Dendritic cell treated with granulocyte-macrophage colony-stimulating factor and Interleukin-4, amounts not matched to agents 40 ng/mL and 50 ng/mL, for 4 days (primary cell): ENCODE data around the gene U2AF2.
A peak's percentile ranks its signal among the peaks of the same experiment; 100 is the strongest.

ENCODE experiments used
- H3K27ac Mint-ChIP-seq: one replicate; pipeline ENCODE4 v1.8.0; 2022; ENCODE audit warnings: mild to moderate bottlenecking, mixed read lengths
- H3K27me3 Mint-ChIP-seq: one replicate; pipeline ENCODE4 v1.8.0; 2022; ENCODE audit warnings: mild to moderate bottlenecking, mixed read lengths
- H3K36me3 Mint-ChIP-seq: one replicate; pipeline ENCODE4 v1.8.0; 2022; ENCODE audit warnings: low read depth, mixed read lengths
- H3K4me1 Mint-ChIP-seq: one replicate; pipeline ENCODE4 v1.8.0; 2022; ENCODE audit warnings: low read depth, mixed read lengths
- H3K4me3 Mint-ChIP-seq: one replicate; pipeline ENCODE4 v1.8.0; 2022; ENCODE audit warnings: mild to moderate bottlenecking, moderate library complexity, mixed read lengths
- H3K9me3 Mint-ChIP-seq: one replicate; pipeline ENCODE4 v1.8.0; 2022; ENCODE audit warnings: mixed read lengths
- intact Hi-C: fragments of 100-400 bp; cut with micrococcal nuclease; formaldehyde crosslinking; loops from one replicate; pipeline ENCODE4 v1.15.0; 2022

The U2AF2 gene

DNA sequence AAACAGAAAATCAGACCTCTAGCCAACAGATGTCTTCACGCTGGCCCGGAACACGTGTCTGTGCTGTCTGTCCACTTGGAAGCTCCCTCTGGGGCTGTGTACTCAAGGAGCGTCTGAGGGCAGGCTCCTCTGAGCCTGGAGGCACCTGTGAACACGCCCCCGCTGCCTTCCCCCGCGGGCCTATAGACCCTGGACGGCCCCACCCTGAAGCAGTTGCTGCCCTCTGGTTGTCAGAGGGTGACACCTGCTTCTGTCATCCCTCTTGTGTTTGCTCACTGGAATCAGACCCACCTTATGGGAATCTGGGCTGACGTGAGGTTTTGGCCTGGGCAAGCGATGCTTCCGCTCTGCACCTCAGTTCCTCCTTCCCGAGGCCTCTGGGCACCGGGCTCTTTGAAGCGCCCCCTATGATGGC lies 39.4 kb downstream of the U2AF2 start:
- no peak overlapping the region for H3K4me3 Mint-ChIP-seq
- H3K27ac Mint-ChIP-seq, result no peak overlapping the region
- peaks cover 2% of the 10 kb centered on the region for H3K4me1 Mint-ChIP-seq
- intact Hi-C loops, result no loop called here
- no peaks in the 10 kb centered on the region for H3K9me3 Mint-ChIP-seq
- H3K27me3 Mint-ChIP-seq, result no peaks in the 10 kb centered on the region
- H3K36me3 Mint-ChIP-seq, result peaks cover 100% of the 10 kb centered on the region

DNA sequence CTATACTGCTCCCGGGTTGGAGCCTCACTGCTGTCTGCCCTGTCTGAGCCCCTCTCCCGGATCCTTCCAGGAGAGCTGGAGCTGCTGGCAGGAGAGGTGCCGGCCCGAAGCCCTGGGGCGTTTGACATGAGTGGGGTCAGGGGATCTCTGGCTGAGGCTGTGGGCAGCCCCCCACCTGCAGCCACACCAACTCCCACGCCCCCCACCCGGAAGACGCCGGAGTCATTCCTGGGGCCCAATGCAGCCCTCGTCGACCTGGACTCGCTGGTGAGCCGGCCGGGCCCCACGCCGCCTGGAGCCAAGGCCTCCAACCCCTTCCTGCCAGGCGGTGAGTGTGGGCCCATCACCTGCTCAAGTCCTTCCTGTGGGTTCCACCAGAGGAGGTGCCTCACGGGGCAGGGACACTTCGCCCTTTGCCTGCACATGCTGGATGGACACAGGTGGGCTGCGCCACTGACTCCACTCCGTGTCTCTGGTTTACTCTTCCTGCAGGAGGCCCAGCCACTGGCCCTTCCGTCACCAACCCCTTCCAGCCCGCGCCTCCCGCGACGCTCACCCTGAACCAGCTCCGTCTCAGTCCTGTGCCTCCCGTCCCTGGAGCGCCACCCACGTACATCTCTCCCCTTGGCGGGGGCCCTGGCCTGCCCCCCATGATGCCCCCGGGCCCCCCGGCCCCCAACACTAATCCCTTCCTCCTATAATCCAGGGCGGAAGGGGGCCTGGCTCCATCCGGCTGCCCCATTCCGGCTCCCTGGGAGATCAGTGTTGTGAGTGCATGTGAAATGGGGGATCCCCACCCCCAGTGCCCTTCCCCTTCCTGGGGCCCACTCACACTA lies 40.0 kb downstream of the U2AF2 start:
- Mint-ChIP-seq H3K27ac (no peak overlapping the region), H3K36me3 (peaks cover 100% of the 10 kb centered on the region), H3K4me1 (no peaks in the 10 kb centered on the region), H3K4me3 (no peak overlapping the region), H3K9me3 (no peaks in the 10 kb centered on the region), H3K27me3 (no peaks in the 10 kb centered on the region)
- intact Hi-C loops, result no loop called here

DNA sequence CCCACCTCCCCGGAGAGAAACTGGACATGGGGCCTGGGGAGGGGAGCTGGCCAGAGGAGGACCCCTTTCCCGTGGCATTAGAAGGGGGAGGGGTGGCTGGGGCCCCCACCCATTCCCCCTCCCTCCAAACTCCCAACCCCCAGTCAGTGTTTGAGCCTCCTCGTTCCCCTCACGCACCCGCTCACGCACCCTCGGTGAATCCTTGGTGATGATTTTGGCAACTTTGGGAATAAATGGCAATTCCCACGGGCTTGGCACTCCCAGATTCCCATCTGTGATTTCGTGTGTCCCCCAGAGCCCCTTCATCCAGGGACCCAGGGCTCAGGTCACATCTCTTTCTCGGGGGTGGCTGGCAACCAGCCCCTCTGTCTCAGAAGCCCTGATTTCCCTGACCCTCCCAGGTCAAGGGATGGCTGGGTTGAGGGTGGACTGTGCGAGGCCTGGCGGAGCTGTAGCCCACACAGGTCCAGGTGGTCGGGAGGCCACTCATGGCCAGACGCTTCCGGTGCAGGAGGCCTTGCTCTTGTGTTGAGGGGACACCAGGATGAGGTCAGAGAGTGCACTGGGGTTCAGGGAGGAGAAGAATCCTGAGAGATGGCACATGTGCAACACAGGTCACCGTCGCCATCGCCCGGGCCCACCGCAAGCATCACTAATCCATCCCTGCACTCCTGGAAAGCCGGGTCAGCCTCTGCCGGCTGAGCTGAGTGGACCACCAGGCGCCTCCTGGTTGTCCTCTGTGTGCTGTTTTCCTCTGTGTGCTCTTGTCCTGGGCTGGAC lies 40.9 kb downstream of the U2AF2 start:
- Mint-ChIP-seq H3K4me3 (no peak overlapping the region), H3K27ac (peak overlapping the region; percentile 31), H3K9me3 (no peaks in the 10 kb centered on the region), H3K36me3 (peaks cover 100% of the 10 kb centered on the region), H3K4me1 (no peaks in the 10 kb centered on the region), H3K27me3 (no peaks in the 10 kb centered on the region)
- intact Hi-C loops, result no loop called here

DNA sequence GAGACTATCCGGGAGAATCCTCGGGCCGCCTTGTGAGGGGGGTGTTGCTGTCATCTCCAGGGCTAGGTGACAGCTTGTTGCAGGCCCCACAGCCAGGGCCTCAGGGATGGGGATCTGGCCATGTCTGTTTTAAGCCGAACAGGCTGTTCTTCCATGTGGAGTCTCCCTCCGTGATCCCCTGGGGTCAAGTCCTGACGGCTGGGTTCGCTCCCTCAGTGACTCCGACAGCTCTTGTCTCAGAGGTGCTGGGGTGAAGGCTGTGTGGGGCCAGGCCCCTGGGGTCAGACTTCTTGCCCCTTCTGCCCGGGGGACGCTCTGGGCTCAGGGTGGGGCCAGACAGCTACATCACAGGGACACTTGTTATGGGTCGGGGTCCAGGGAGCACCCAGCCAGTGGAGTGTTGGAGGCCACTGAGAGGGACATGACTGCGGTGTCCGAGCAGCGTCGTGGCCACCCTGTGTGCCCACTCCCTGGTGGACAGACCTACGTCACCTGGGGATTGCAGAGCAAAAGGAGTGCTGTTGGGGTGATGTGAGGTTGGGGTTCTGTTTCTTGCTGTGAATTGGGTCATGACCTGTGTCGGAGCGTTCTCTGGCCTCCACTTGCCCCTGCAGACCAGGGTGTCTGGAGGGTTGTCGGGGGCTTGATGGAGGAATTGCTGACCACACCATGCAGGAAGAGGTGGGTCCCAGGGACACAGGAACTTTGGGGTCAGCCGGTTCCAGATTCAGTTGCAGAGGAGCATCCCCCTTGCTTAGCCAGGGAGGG lies 41.6 kb downstream of the U2AF2 start:
- Mint-ChIP-seq H3K9me3 (no peaks in the 10 kb centered on the region), H3K27ac (peak overlapping the region; percentile 31), H3K36me3 (peaks cover 99% of the 10 kb centered on the region), H3K4me1 (no peaks in the 10 kb centered on the region), H3K4me3 (no peak overlapping the region), H3K27me3 (no peaks in the 10 kb centered on the region)
- intact Hi-C loops, result no loop called here

DNA sequence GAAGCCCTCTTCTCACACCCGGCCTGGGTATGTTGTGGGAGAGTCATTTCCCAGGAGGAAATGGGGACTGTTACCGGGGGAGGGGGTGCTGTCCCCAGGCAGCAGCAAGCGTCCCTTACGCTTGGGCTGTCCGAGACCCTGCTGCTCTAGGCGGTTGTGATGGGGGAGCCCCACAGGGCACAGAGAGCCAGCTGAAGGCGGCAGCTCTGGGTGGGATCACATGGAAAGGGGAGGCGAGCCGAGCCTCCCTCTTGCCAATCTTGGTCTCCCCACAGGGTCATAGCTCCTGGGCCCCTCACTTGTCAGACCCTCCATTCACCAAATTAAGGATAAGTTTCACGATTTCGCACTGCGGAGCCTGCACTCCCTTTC lies 42.2 kb downstream of the U2AF2 start:
- H3K4me1 Mint-ChIP-seq, result no peaks in the 10 kb centered on the region
- peaks cover 99% of the 10 kb centered on the region for H3K36me3 Mint-ChIP-seq
- peak overlapping the region; percentile 31 for H3K27ac Mint-ChIP-seq
- no peaks in the 10 kb centered on the region for H3K9me3 Mint-ChIP-seq
- no peak overlapping the region for H3K4me3 Mint-ChIP-seq
- intact Hi-C loops, result no loop called here
- H3K27me3 Mint-ChIP-seq, result no peaks in the 10 kb centered on the region

DNA sequence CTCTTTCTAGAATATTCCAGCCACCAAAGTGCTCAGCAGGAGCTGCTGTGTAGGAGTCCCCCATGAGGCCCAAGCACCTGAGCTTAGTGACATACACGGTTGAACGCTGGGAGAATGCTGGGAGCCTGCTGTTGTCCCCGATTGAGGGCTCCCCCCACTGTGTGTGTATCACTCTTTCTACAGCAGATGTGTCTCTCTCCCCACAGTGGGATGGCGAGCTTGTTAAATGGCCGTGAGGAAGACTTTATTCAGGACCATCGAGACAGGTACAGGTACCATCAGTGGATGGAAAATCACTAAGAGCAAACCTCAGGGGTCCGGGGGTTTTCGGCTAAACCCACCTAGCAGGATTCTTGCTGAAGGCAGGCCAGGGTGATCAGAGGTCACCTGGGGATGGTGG lies 42.9 kb downstream of the U2AF2 start:
- H3K27ac Mint-ChIP-seq, result peak overlapping the region; percentile 52
- H3K4me1 Mint-ChIP-seq, result no peaks in the 10 kb centered on the region
- no peaks in the 10 kb centered on the region for H3K27me3 Mint-ChIP-seq
- H3K4me3 Mint-ChIP-seq, result no peak overlapping the region
- H3K9me3 Mint-ChIP-seq, result no peaks in the 10 kb centered on the region
- peaks cover 99% of the 10 kb centered on the region for H3K36me3 Mint-ChIP-seq
- intact Hi-C loops, result no loop called here

DNA sequence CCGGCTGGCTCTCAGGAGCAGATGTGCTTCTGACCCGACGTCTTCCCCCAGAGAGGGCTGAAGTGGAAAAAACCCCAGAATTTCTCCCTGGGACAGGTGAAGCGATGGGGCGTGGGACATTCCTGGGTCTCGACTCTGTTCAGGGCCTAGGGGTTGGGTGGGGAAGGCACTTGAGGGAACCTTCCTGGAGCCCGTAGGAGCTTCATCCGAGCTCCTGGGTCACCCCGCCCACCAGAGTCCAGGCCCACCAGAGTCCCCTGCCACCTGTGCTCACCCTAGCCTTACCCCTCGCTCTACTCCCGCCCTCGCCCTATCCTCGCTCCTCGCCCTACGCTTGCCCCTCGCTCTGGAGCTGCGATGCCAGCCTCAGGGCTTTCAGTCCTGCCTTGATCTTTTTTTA lies 43.4 kb downstream of the U2AF2 start:
- H3K27ac Mint-ChIP-seq, result no peak overlapping the region
- H3K36me3 Mint-ChIP-seq, result peaks cover 99% of the 10 kb centered on the region
- intact Hi-C loops, result no loop called here
- no peaks in the 10 kb centered on the region for H3K4me1 Mint-ChIP-seq
- no peaks in the 10 kb centered on the region for H3K27me3 Mint-ChIP-seq
- no peak overlapping the region for H3K4me3 Mint-ChIP-seq
- peaks cover 3% of the 10 kb centered on the region for H3K9me3 Mint-ChIP-seq

DNA sequence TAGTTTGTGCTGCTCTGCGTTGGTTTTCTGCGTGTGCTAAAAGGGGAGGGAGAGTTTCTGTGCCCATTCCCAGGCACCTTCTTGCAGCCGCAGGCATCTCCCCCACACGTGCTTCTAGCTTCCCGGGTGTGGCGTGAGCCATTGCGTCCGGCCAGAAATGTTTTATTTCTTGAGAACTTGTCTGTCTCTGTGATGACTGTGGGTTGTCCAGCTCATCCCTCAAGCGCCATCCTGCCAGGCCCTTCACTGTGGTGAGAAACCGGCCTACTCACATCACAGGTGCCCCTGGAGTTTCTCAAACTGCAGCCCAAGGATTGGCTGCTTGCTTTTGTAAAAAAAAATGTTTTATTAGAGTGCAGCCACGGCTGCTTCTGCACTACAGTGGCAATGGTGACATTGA lies 44.4 kb downstream of the U2AF2 start:
- H3K27ac Mint-ChIP-seq, result no peak overlapping the region
- no peaks in the 10 kb centered on the region for H3K27me3 Mint-ChIP-seq
- peaks cover 99% of the 10 kb centered on the region for H3K36me3 Mint-ChIP-seq
- H3K9me3 Mint-ChIP-seq, result peaks cover 12% of the 10 kb centered on the region
- H3K4me3 Mint-ChIP-seq, result no peak overlapping the region
- H3K4me1 Mint-ChIP-seq, result no peaks in the 10 kb centered on the region
- intact Hi-C loops, result no loop called here

DNA sequence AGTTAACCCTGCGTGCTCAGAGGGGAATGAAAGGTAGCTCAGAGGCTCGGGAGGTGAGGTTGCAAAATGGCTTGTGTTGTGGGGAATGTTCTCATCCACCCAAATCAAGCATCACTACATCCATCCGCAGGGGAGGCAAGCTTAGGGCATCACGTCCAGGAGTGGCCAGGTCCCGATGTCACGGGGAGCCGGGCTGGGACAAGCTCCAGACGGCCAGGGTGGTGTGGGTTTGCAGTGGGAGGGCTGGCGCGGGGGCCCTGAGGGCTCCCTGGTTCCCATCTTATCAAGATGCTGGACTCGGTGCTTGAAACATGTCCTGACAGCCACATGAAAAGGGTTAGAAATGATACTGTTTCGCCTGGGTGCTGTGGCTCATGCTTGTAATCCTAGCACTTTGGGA lies 46.0 kb downstream of the U2AF2 start:
- intact Hi-C loops, result loop anchor here (10.0 kb wide), 1 partner anchor 104 kb away; no protein-coding TSS in a partner anchor
- H3K36me3 Mint-ChIP-seq, result peaks cover 90% of the 10 kb centered on the region
- H3K4me3 Mint-ChIP-seq, result no peak overlapping the region
- peaks cover 12% of the 10 kb centered on the region for H3K9me3 Mint-ChIP-seq
- no peaks in the 10 kb centered on the region for H3K4me1 Mint-ChIP-seq
- no peak overlapping the region for H3K27ac Mint-ChIP-seq
- no peaks in the 10 kb centered on the region for H3K27me3 Mint-ChIP-seq

DNA sequence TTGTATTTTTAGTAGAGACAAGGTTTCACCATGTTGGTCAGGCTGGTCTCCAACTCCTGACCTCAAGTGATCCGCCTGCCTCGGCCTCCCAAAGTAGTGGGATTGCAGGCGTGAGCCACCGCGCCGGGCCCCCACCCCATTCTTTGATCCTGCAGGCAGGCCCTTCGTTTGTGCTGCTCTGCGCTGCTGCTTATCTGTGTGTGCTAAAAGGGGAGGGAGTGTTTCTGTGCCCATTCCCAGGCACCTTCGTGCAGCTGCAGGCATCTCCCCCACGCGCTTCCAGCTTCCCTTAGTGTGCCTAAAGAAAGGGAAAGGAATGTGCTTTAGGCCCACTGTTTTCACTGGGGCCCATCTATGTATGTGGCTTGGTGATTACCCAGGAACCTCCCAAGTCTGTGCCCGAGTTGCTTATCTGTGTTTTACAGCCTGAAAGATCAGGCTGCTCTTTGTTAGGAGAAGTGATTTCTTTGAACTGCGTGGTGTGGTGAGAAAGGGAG lies 47.3 kb downstream of the U2AF2 start:
- intact Hi-C loops, result loop anchor here (10.0 kb wide), 1 partner anchor 103 kb away; no protein-coding TSS in a partner anchor
- Mint-ChIP-seq H3K4me1 (no peaks in the 10 kb centered on the region), H3K27ac (no peak overlapping the region), H3K27me3 (peaks cover 3% of the 10 kb centered on the region), H3K4me3 (no peak overlapping the region), H3K36me3 (peaks cover 77% of the 10 kb centered on the region), H3K9me3 (peaks cover 12% of the 10 kb centered on the region)

DNA sequence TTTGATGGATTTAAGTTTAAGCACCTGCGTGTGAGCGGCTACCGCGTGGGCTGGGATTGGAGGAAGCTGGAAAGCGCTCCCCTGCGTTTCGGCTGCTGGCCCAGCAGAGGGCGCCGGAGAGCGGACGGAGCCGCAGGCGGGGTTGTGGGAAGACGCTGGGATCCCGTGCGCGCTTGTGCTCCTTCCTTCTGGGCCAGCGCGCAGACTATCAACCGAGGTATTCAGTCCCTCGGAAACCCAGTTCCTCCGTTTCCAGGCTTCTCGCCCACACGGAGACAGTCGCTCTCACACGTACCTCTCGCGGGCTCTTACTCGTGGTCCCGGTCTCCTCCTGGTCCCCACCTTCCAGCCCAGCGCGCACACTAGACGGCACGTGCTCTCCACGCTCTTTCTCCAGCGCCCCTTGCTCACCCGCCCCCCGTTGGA lies 49.0 kb downstream of the U2AF2 start:
- no peak overlapping the region for H3K27ac Mint-ChIP-seq
- H3K27me3 Mint-ChIP-seq, result peaks cover 9% of the 10 kb centered on the region
- no peak overlapping the region for H3K4me3 Mint-ChIP-seq
- H3K36me3 Mint-ChIP-seq, result peaks cover 60% of the 10 kb centered on the region
- H3K9me3 Mint-ChIP-seq, result peaks cover 12% of the 10 kb centered on the region
- H3K4me1 Mint-ChIP-seq, result no peaks in the 10 kb centered on the region
- intact Hi-C loops, result loop anchor here (10.0 kb wide), 1 partner anchor 101 kb away; no protein-coding TSS in a partner anchor

DNA sequence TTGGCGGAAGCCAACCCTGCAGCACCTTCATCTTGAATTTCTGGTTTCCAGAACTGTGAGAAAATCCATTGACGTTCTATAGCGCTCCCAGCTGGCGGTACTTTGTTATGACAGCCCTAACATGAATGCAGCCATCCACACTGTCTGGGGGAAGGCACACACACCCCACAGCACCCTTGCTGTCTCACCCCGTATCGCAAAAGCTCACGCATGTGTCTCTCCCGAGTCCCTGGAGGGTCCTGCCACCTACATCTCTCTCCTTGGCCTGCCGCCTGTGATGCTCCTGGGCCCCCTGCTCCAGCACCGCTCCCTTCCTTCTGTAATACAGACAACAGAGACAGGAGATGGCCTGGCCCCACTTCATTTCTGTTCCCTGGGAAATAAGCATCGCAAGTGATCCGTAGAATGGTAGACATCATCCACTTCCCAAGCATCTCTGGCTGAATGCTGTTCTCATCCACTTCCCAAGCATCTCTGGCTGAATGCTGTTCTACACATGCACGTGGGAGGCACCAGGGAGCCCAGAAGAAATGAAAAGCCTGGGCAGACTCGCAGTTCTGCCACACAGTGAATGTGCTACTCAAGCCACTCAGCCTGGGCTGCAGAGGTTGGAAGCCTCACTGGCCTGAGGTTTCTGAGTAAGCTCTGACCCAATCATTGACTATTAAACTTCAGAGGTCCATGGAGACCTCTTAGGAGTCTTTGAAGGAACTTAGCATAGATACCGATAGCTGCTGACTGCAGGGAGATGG lies 49.8 kb downstream of the U2AF2 start:
- peaks cover 12% of the 10 kb centered on the region for H3K9me3 Mint-ChIP-seq
- H3K27ac Mint-ChIP-seq, result no peak overlapping the region
- H3K4me3 Mint-ChIP-seq, result no peak overlapping the region
- H3K36me3 Mint-ChIP-seq, result peaks cover 52% of the 10 kb centered on the region
- intact Hi-C loops, result loop anchor here (10.0 kb wide), 1 partner anchor 100 kb away; no protein-coding TSS in a partner anchor
- peaks cover 9% of the 10 kb centered on the region for H3K27me3 Mint-ChIP-seq
- H3K4me1 Mint-ChIP-seq, result no peaks in the 10 kb centered on the region

DNA sequence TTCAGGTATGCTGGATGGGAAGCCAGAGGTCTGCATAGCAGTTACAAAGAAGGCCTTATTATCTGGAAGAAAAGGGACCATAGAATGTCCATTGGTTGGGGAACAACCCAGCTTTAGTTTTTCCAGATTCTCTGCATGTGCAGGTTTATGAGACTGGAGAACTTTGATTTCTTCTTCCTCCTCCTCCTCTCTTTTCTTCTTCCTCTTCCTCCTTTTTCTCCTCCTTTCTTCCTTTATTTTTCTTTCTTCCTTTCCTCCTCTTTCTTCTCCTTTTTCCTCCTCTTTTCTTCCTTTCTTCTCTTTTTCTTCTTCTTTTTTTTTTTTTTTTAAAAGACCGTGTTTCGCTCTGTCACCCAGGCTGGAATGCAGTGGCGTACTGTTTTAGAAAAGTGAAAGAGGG lies 51.1 kb downstream of the U2AF2 start:
- Mint-ChIP-seq H3K27ac (no peak overlapping the region), H3K27me3 (peaks cover 13% of the 10 kb centered on the region), H3K4me1 (no peaks in the 10 kb centered on the region)

More for the DNA sequence above, 51.1 kb downstream of the U2AF2 start:
- H3K4me3 Mint-ChIP-seq, result no peak overlapping the region
- intact Hi-C loops, result loop anchor here (10.0 kb wide), 1 partner anchor 99 kb away; no protein-coding TSS in a partner anchor
- H3K36me3 Mint-ChIP-seq, result peaks cover 39% of the 10 kb centered on the region
- H3K9me3 Mint-ChIP-seq, result peaks cover 12% of the 10 kb centered on the region
